H54 (cell line): ENCODE measurements around the gene PFN4.
A peak's percentile ranks its signal among the peaks of the same experiment; 100 is the strongest.
"Not testable (repeated sequence)": the region's sequence is repeated elsewhere in the genome, so short reads cannot be mapped to it uniquely, and the experiment has no call there.

ENCODE experiments used
- DNase-seq: peaks from one replicate; pipeline ENCODE4 v3.0.0; 2011; ENCODE audit warnings: low spot score, mixed read lengths; ENCODE audit not compliant: insufficient read length
- FAIRE-seq: peaks from 3 replicates; lab custom pipeline; 2011; peaks lifted over from hg19 to GRCh38; lab: Jason Lieb, UNC
- POLR2A ChIP-seq: IDR thresholded peaks from 2 replicates; pipeline ENCODE4 v1.6.1; 2011; ENCODE audit warnings: low read depth, mild to moderate bottlenecking, low read length

Gene PFN4

GRCh38 chr2:24123195-24123921 lies at the start of gene PFN4, which contains the start of gene FAM228B:
TSS of gene PFN4 (minus strand) at chr2:24123334. CDS start at chr2:24122535, 799 bp downstream.
TSS of gene FAM228B (plus strand) at chr2:24123469. CDS start at chr2:24124362, 893 bp downstream.
- DNase-seq (peak; percentile 89), FAIRE-seq (no peak)
- TF ChIP-seq POLR2A, result peak; percentile 60

- no peak for FAIRE-seq
Observed at GRCh38 chr2:24169023-24169422, 45.9 kb upstream of the PFN4 start.

GRCh38 chr2:24164416-24164973 lies 41.4 kb upstream of the PFN4 start:
- no peak for TF ChIP-seq POLR2A
- DNase-seq, result no peak
- no peak for FAIRE-seq

More at GRCh38 chr2:24169023-24169422, 45.9 kb upstream of the PFN4 start:
- DNase-seq, result no peak
- TF ChIP-seq POLR2A, result no peak

- TF ChIP-seq POLR2A, result no peak
- FAIRE-seq, result no peak
Observed at GRCh38 chr2:24163601-24164000, 40.5 kb upstream of the PFN4 start.

GRCh38 chr2:24163186-24163585 lies 40.1 kb upstream of the PFN4 start:
- no peak for TF ChIP-seq POLR2A
- no peak for DNase-seq
- FAIRE-seq, result no peak

More at GRCh38 chr2:24163601-24164000, 40.5 kb upstream of the PFN4 start:
- no peak for DNase-seq

- no peak for DNase-seq
- no peak for FAIRE-seq
- no peak for TF ChIP-seq POLR2A
Observed at GRCh38 chr2:24162494-24162893, 39.4 kb upstream of the PFN4 start.

- FAIRE-seq (no peak), DNase-seq (no peak)
- no peak for TF ChIP-seq POLR2A
Observed at GRCh38 chr2:24160761-24161160, 37.6 kb upstream of the PFN4 start.

GRCh38 chr2:24159708-24160107 lies 36.6 kb upstream of the PFN4 start:
- no peak for TF ChIP-seq POLR2A
- no peak for FAIRE-seq
- DNase-seq, result no peak

- no peak for FAIRE-seq
- no peak for DNase-seq
- TF ChIP-seq POLR2A, result no peak
Observed at GRCh38 chr2:24158131-24158530, 35.0 kb upstream of the PFN4 start.

GRCh38 chr2:24153478-24153877 lies 30.3 kb upstream of the PFN4 start:
- DNase-seq (no peak), FAIRE-seq (no peak)
- no peak for TF ChIP-seq POLR2A

GRCh38 chr2:24152413-24153197 lies 29.5 kb upstream of the PFN4 start:
- no peak for TF ChIP-seq POLR2A
- no peak for FAIRE-seq
- DNase-seq, result no peak

GRCh38 chr2:24147364-24147763 lies 24.2 kb upstream of the PFN4 start:
- DNase-seq, result no peak
- no peak for FAIRE-seq
- TF ChIP-seq POLR2A, result no peak

- not testable (repeated sequence) for FAIRE-seq, DNase-seq
Observed at GRCh38 chr2:24140305-24140704, 17.2 kb upstream of the PFN4 start.

GRCh38 chr2:24132543-24132942 lies 9.4 kb upstream of the PFN4 start:
- no peak for TF ChIP-seq POLR2A
- DNase-seq (no peak), FAIRE-seq (no peak)
